Vagina (tissue), 2 donors: ENCODE results near the gene HSPA1B. TPM values are rescaled to one million over a fixed set of nuclear protein-coding genes. Genes with fewer than 3 reads are reported as not detected.

ENCODE experiments used
- DNase-seq, 2 donors: peaks; one replicate each; pipeline ENCODE4 v3.0.0-alpha.2; 2017; ENCODE audit errors: extremely low spot score in 2 of 2
- H3K27ac ChIP-seq: fragments of 200-600 bp; sonication (generic); one replicate; pipeline ENCODE4 v1.5.1; 2019
- H3K27me3 ChIP-seq: fragments of 200-600 bp; sonication (generic); one replicate; pipeline ENCODE4 v1.5.1; 2019
- H3K36me3 ChIP-seq, 2 donors: fragments of 200-600 bp; sonication (generic); one replicate each; pipeline ENCODE4 v1.5.1; 2017 to 2019
- H3K4me1 ChIP-seq: fragments of 200-600 bp; sonication (generic); one replicate; pipeline ENCODE4 v1.5.1; 2019
- H3K4me3 ChIP-seq, 2 donors: fragments of 200-600 bp; sonication (generic); 1 replicate in 1 of 2; 2 replicates in 1 of 2; pipeline ENCODE4 v1.5.1; 2016 to 2019
- H3K9me3 ChIP-seq: fragments of 200-600 bp; sonication (generic); one replicate; pipeline ENCODE4 v1.5.1; 2019
- CTCF ChIP-seq, 3 experiments: fragments of 450-650 bp in 2 of 3; fragments of 200-600 bp in 1 of 3; sonication (generic) in 1 of 3; IDR thresholded peaks; one replicate each; pipeline ENCODE4 v1.5.1; 2017 to 2019; ENCODE audit warnings: antibody characterized with exemption in 3 of 3, mild to moderate bottlenecking in 2 of 3, moderate library complexity in 2 of 3
- POLR2A ChIP-seq, 2 donors: fragments of 450-650 bp; IDR thresholded peaks; one replicate each; pipeline ENCODE4 v1.6.1; 2017; ENCODE audit warnings: antibody characterized with exemption in 2 of 2, mild to moderate bottlenecking in 2 of 2, moderate library complexity in 2 of 2
- POLR2AphosphoS5 ChIP-seq, 2 donors: sonication (generic); formaldehyde crosslinking; IDR thresholded peaks; one replicate each; pipeline ENCODE4 v1.9.0; 2017; ENCODE audit warnings: antibody characterized with exemption in 2 of 2, mild to moderate bottlenecking in 2 of 2, low read depth in 1 of 2; ENCODE audit not compliant: insufficient read depth in 1 of 2
- intact Hi-C: fragments of 100-400 bp; cut with DNase I; formaldehyde crosslinking; loops from one replicate; pipeline ENCODE4 v1.15.1; 2023
- total RNA-seq: library from RNA; depleted of rRNA; stranded (reverse); fragments of >200 nt; gene quantifications from one replicate; pipeline ENCODE4 v1.2.3, GENCODE V29; 2016

HSPA1B gene
- total RNA-seq, 1 donor from 2014 or later, result 466 TPM

GRCh38 chr6:31825553-31825952 lies 2.0 kb upstream of the HSPA1B start:
- intact Hi-C loops, result no loop called here
- H3K9me3 ChIP-seq, result no peaks in the 10 kb centered on the region
- no peak for TF ChIP-seq POLR2AphosphoS5 (IDR thresholded peaks at IDR 0.05; ENCODE audit: insufficient read depth in 1 of 2, low read depth in 1 of 2)
- no peak for TF ChIP-seq POLR2A (IDR thresholded peaks at IDR 0.05)
- no peak for TF ChIP-seq CTCF (IDR thresholded peaks at IDR 0.05)
- no peak for DNase-seq
- H3K4me3 ChIP-seq, result no peak overlapping the region
- H3K27ac ChIP-seq, result peak overlapping the region; percentile 100
- no peaks in the 10 kb centered on the region for H3K27me3 ChIP-seq
- peaks cover 55% of the 10 kb centered on the region for H3K4me1 ChIP-seq
- no peaks in the 10 kb centered on the region for H3K36me3 ChIP-seq

DNA sequence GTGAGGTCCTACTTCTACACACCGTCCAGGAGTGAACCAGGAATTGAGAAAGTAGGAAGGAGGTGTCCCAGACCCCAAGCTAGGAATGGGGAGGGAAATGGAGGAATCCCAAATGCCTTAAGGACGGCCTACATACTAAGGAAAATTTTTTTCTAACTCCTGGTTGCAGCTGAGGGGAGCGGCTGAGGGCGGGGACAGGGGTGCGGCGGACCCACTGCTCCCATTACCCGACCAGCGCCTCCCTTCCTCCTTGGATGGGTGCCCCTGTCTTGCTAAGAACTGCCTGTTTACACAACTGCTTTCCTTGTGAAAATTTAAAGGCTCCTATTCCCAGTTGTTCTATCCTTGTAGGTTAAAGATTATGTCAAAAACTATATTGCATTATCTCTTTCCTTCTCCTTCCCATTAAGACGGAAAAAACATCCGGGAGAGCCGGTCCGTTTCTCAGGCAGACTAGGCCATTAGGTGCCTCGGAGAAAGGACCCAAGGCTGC lies 699 bp upstream of the HSPA1B start:
- Histone ChIP-seq H3K4me1 (peaks cover 57% of the 10 kb centered on the region), H3K36me3 (peaks cover 0 to 4% of the 10 kb centered on the region in 2 donors), H3K27ac (peak overlapping the region; percentile 100), H3K4me3 (peak overlapping the region; percentile 54 to 77), H3K27me3 (no peaks in the 10 kb centered on the region), H3K9me3 (no peaks in the 10 kb centered on the region)
- DNase-seq, result peak in 1 of 2 donors; percentile 98
- intact Hi-C loops, result no loop called here
- TF ChIP-seq POLR2A (IDR thresholded peaks at IDR 0.05) (peak in 1 of 2 donors; percentile 65), POLR2AphosphoS5 (IDR thresholded peaks at IDR 0.05; ENCODE audit: insufficient read depth in 1 of 2, low read depth in 1 of 2) (peak in 1 of 2 donors; percentile 14), CTCF (IDR thresholded peaks at IDR 0.05) (no peak)

GRCh38 chr6:31829633-31830283 lies 2.2 kb downstream of the HSPA1B start:
- Histone ChIP-seq H3K36me3 (peaks cover 0 to 5% of the 10 kb centered on the region in 2 donors), H3K4me1 (peaks cover 47% of the 10 kb centered on the region), H3K9me3 (no peaks in the 10 kb centered on the region), H3K27ac (peak overlapping the region; percentile 94), H3K4me3 (peak overlapping the region; percentile 51 to 74), H3K27me3 (no peaks in the 10 kb centered on the region)
- DNase-seq, result no peak
- intact Hi-C loops, result loop anchor here (5.0 kb wide), 2 partner anchors 102 to 147 kb away; partner anchors contain the start of genes DDAH2 and LY6G5C
- TF ChIP-seq POLR2A (IDR thresholded peaks at IDR 0.05) (no peak), POLR2AphosphoS5 (IDR thresholded peaks at IDR 0.05; ENCODE audit: insufficient read depth in 1 of 2, low read depth in 1 of 2) (peak; percentile 88 to 98), CTCF (IDR thresholded peaks at IDR 0.05) (peak in 1 of 3 experiments; percentile 58)

GRCh38 chr6:31830886-31831335 lies 3.4 kb downstream of the HSPA1B start:
- H3K4me1 ChIP-seq, result peaks cover 44% of the 10 kb centered on the region
- intact Hi-C loops, result loop anchor here (5.0 kb wide), 2 partner anchors 104 to 149 kb away; partner anchors contain the start of genes DDAH2 and LY6G5C
- TF ChIP-seq CTCF (IDR thresholded peaks at IDR 0.05) (no peak), POLR2AphosphoS5 (IDR thresholded peaks at IDR 0.05; ENCODE audit: insufficient read depth in 1 of 2, low read depth in 1 of 2) (no peak), POLR2A (IDR thresholded peaks at IDR 0.05) (no peak)
- peak overlapping the region; percentile 94 for H3K27ac ChIP-seq
- no peak for DNase-seq
- no peaks in the 10 kb centered on the region for H3K27me3 ChIP-seq
- H3K4me3 ChIP-seq, result peak overlapping the region; percentile 51 to 74
- H3K9me3 ChIP-seq, result no peaks in the 10 kb centered on the region
- H3K36me3 ChIP-seq, result peaks cover 0 to 5% of the 10 kb centered on the region in 2 donors
